ENCODE measurements around the gene WFIKKN1. TPM values are rescaled to one million over a fixed set of nuclear protein-coding genes. Genes with fewer than 3 reads are reported as not detected.
A peak's percentile ranks its signal among the peaks of the same experiment; 100 is the strongest.

WFIKKN1 gene
- total RNA-seq, 1 donor from 2014 or later, result 0.89 TPM

- H3K27ac Mint-ChIP-seq (ENCODE audit: unreplicated experiment), result no peak overlapping the region
- H3K79me2 ChIP-seq (ENCODE audit: insufficient read depth, low read length), result peaks cover 16% of the 10 kb centered on the region
- H2AFZ ChIP-seq (ENCODE audit: low read depth, low read length), result no peak overlapping the region
- no peaks in the 10 kb centered on the region for H4K20me1 ChIP-seq (ENCODE audit: insufficient read depth, low read length)
- H3K36me3 Mint-ChIP-seq (ENCODE audit: low read depth, unreplicated experiment), result no peaks in the 10 kb centered on the region
- H3K4me1 Mint-ChIP-seq (ENCODE audit: low read depth, unreplicated experiment), result no peaks in the 10 kb centered on the region
- no peak overlapping the region for H3K9ac ChIP-seq (ENCODE audit: low read length)
- no peaks in the 10 kb centered on the region for H3K9me3 ChIP-seq (ENCODE audit: insufficient read depth, low read depth, low read length)
- H3K36me3 ChIP-seq (ENCODE audit: insufficient read depth, low read length), result no peaks in the 10 kb centered on the region
- FAIRE-seq (no peak), DNase-seq (ENCODE audit: low read depth) (no peak)
- H3K4me2 ChIP-seq (ENCODE audit: low read length), result no peak overlapping the region
- TF ChIP-seq CTCF (IDR thresholded peaks at IDR 0.05; ENCODE audit: insufficient read depth, low read depth, low read length) (no peak), EZH2 (IDR thresholded peaks at IDR 0.05; ENCODE audit: insufficient read depth, low read length) (no peak)
- no peak overlapping the region for H3K4me3 ChIP-seq (ENCODE audit: insufficient read depth, low read depth, low read length)
- H3K9me3 Mint-ChIP-seq (ENCODE audit: unreplicated experiment), result no peaks in the 10 kb centered on the region
- H3K27me3 Mint-ChIP-seq (ENCODE audit: low read depth, unreplicated experiment), result no peaks in the 10 kb centered on the region
- peaks cover 17% of the 10 kb centered on the region for H3K4me1 ChIP-seq (ENCODE audit: insufficient read depth, low read length)
- no peaks in the 10 kb centered on the region for H3K27me3 ChIP-seq (ENCODE audit: insufficient read depth, low read length)
- H3K4me3 Mint-ChIP-seq (ENCODE audit: unreplicated experiment), result peak overlapping the region; percentile 60
- H3K27ac ChIP-seq (ENCODE audit: low read depth, low read length), result no peak overlapping the region
Observed at GRCh38 chr16:646679-647172, 15.9 kb downstream of the WFIKKN1 start.

- H3K4me1 Mint-ChIP-seq (ENCODE audit: low read depth, unreplicated experiment), result no peaks in the 10 kb centered on the region
- peaks cover 16% of the 10 kb centered on the region for H3K4me1 ChIP-seq (ENCODE audit: insufficient read depth, low read length)
- H3K27ac ChIP-seq (ENCODE audit: low read depth, low read length), result no peak overlapping the region
- H3K27me3 Mint-ChIP-seq (ENCODE audit: low read depth, unreplicated experiment), result no peaks in the 10 kb centered on the region
- H2AFZ ChIP-seq (ENCODE audit: low read depth, low read length), result no peak overlapping the region
- H3K9me3 Mint-ChIP-seq (ENCODE audit: unreplicated experiment), result no peaks in the 10 kb centered on the region
- H3K27me3 ChIP-seq (ENCODE audit: insufficient read depth, low read length), result no peaks in the 10 kb centered on the region
- H3K9me3 ChIP-seq (ENCODE audit: insufficient read depth, low read depth, low read length), result no peaks in the 10 kb centered on the region
- peak overlapping the region; percentile 91 for H3K4me2 ChIP-seq (ENCODE audit: low read length)
- H3K4me3 Mint-ChIP-seq (ENCODE audit: unreplicated experiment), result no peak overlapping the region
- H3K36me3 Mint-ChIP-seq (ENCODE audit: low read depth, unreplicated experiment), result no peaks in the 10 kb centered on the region
- no peaks in the 10 kb centered on the region for H3K36me3 ChIP-seq (ENCODE audit: insufficient read depth, low read length)
- no peak for FAIRE-seq
- no peak overlapping the region for H3K9ac ChIP-seq (ENCODE audit: low read length)
- no peak overlapping the region for H3K27ac Mint-ChIP-seq (ENCODE audit: unreplicated experiment)
- no peaks in the 10 kb centered on the region for H4K20me1 ChIP-seq (ENCODE audit: insufficient read depth, low read length)
- no peak overlapping the region for H3K4me3 ChIP-seq (ENCODE audit: insufficient read depth, low read depth, low read length)
- no peak for DNase-seq (ENCODE audit: low read depth)
- H3K79me2 ChIP-seq (ENCODE audit: insufficient read depth, low read length), result peaks cover 16% of the 10 kb centered on the region
- no peak for TF ChIP-seq EZH2 (IDR thresholded peaks at IDR 0.05; ENCODE audit: insufficient read depth, low read length)
Observed at GRCh38 chr16:647173-647902, 16.6 kb downstream of the WFIKKN1 start.

- Histone ChIP-seq H3K4me2 (ENCODE audit: low read length) (peak overlapping the region; percentile 91), H3K9me3 (ENCODE audit: insufficient read depth, low read depth, low read length) (no peaks in the 10 kb centered on the region), H3K36me3 (ENCODE audit: insufficient read depth, low read length) (no peaks in the 10 kb centered on the region), H3K9ac (ENCODE audit: low read length) (peak overlapping the region; percentile 84), H3K4me3 (ENCODE audit: insufficient read depth, low read depth, low read length) (peak overlapping the region; percentile 62), H3K27ac (ENCODE audit: low read depth, low read length) (peak overlapping the region; percentile 81), H4K20me1 (ENCODE audit: insufficient read depth, low read length) (no peaks in the 10 kb centered on the region), H3K79me2 (ENCODE audit: insufficient read depth, low read length) (peaks cover 16% of the 10 kb centered on the region), H2AFZ (ENCODE audit: low read depth, low read length) (peak overlapping the region; percentile 80), H3K4me1 (ENCODE audit: insufficient read depth, low read length) (peaks cover 15% of the 10 kb centered on the region), H3K27me3 (ENCODE audit: insufficient read depth, low read length) (no peaks in the 10 kb centered on the region)
- no peak for DNase-seq (ENCODE audit: low read depth)
- Mint-ChIP-seq H3K9me3 (ENCODE audit: unreplicated experiment) (no peaks in the 10 kb centered on the region), H3K4me1 (ENCODE audit: low read depth, unreplicated experiment) (no peaks in the 10 kb centered on the region), H3K36me3 (ENCODE audit: low read depth, unreplicated experiment) (no peaks in the 10 kb centered on the region), H3K27me3 (ENCODE audit: low read depth, unreplicated experiment) (no peaks in the 10 kb centered on the region), H3K27ac (ENCODE audit: unreplicated experiment) (peak overlapping the region; percentile 62), H3K4me3 (ENCODE audit: unreplicated experiment) (peak overlapping the region; percentile 87)
- FAIRE-seq, result no peak
- TF ChIP-seq EZH2 (IDR thresholded peaks at IDR 0.05; ENCODE audit: insufficient read depth, low read length), result no peak
- TF ChIP-seq CTCF (IDR thresholded peaks at IDR 0.05; ENCODE audit: insufficient read depth, low read depth, low read length), result peak; percentile 8
Observed at GRCh38 chr16:648071-648780, 17.4 kb downstream of the WFIKKN1 start.
